HG02759 (cell line): ENCODE measurements around the gene GJB3.
"Not testable (repeated sequence)": the region's sequence is repeated elsewhere in the genome, so short reads cannot be mapped to it uniquely, and the experiment has no call there.

Source experiments
- ATAC-seq: cut with Tn5 transposase; IDR thresholded peaks from one replicate; pipeline ENCODE4 v1.9.1; 2021; ENCODE audit warnings: mild to moderate bottlenecking, moderate library complexity; ENCODE audit not compliant: unreplicated experiment

GJB3 gene

DNA sequence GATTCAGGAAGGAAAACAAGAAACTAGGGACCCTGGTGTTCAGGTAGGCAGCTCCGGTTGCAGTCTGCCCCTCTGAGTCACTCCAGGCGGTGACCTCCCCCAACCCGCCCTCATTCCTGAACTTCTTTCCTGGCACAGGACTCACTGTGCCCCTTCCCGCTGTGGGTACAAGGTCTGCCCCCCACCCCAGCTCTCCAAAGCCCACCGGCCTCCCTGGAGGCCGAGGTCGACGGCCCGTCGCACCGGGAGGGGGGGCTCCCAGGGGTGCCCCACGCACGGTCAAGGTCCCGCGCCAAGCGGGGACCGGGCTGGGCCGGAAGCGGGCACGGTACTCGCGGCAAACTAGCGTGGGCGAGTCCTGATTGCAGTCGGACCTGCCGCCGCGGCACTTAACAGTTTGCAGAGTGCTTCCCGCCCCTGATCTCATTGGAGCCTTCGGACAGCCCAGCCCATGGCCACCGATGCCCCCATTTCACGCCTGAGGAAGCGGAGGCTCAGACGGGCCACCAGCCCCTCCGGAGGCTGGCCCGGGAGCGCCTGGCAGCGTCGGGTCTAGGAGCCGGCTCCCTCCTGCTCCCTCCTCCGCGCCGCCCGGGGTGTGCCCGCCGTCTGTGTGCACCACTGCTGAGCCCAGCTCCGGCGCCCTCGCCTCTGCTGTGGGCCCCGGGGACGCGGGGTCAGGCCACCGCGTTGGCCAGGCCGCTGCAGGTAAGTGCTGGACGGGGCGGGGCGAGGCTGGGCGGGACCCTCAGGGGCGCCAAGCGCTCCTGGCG lies at the start of gene GJB3:
Gene GJB3, plus strand, starts transcription at position 144 of the 773 bp plus-strand sequence. CDS start 3,549 bp downstream, outside the sequence.
- no peak for ATAC-seq

DNA sequence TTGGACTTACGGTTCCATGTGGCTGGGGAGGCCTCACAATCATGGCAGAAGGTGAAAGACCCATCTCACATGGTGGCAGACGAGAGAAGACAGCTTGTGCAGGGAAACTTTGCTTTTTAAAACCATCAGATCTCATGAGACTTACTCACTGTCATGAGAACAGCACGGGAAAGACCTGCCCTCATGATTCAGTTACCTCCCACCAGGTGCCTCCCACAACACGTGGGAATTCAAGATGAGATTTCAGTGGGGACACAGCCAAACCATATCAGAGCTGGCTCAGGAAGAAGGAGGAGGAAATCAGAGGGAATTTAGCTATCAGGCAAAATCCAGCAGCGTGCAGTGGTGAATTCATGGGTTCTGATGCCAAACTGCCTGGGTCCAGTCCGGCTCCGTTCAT lies 48.2 kb upstream of the GJB3 start:
- not testable (repeated sequence) for ATAC-seq

DNA sequence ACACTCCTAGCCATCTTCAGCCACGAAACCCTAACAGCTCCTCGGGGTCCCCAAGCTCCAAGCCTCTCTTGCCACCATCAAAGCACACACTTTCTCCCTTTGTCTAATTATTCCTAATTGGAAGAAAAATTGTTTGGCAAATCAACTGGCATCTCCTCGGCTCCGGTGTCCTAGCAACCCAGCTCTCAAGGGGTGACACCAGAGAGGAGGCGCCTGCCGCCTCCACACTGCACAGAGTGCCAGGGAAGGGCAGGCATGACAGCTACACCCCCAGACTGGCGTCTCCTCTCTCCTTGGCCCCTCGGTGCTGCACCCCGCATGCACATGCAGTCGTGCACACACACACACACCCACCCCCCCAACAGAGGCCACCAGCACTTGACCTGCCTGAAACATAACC lies 44.3 kb upstream of the GJB3 start:
- no peak for ATAC-seq

DNA sequence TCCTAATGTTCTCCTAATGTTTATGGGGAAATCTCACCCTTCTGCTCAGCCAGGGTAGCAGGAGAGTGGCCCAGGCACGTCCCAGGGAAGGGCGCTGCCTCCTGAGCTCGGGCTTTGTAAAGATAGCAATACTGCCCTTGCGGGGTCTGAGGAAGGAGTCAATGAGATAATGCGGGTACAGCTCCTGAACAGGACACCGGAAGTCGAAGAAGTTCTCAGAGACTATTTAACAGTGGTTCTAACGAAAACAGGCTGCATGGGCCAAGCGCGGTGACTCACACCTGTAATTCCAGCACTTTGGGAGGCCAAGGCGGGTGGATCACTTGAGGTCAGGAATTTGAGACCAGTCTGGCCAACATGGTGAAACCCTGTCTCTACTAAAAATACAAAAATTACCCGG lies 43.8 kb upstream of the GJB3 start:
- ATAC-seq = not testable (repeated sequence)

DNA sequence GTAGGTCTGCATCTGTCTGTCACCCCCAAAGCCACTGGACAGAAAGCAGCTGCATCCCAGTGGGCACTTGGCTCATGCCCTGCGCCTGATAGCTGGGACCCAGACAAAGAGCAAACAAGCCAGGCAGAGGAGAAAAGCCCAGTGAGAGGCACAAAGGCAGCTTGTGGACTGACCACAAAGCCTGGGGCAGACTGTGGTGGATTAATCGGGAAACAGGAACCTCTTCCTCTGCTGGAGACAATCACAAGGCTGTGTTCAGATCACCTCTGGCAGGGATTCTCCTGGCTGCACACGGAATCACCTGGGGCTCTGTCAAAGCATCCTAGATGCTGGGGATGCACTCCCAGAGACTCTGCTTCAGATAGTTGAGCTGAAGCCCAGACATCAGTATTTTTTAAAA lies 41.4 kb upstream of the GJB3 start:
- ATAC-seq = no peak

DNA sequence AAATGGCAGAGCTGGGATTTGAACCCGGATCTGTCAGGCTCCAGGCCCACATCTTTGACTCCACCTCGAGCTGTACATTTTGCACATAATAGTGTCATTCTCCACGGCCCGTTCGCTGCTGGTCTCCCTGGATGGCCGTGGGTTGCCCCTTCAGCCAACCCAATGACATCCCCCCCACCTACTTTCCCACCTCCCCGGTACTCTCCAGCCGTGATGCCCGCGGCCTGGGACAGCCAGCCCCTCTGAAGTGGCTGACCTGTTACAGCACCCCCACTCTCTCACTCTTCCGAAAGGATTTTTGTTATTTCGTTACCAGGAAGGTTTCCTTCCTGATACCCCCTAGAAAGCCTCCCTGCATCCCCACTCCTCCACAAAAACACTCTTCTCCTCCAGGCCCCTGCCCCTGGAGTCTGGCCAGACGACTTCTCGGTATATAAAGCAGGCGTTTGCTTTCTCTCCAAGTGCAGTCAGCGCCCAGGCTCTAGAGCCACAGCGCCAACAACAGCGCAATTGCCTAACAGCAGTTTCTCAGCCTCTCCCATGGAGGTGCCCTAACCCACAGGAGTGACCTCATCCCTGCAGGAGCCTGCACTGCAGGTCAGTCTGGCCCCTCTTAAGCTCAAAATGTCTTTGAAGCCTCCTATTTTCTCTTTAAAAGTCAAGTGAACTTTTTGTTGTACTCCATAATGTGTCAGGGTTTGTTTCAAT lies 40.7 kb upstream of the GJB3 start:
- ATAC-seq = no peak

DNA sequence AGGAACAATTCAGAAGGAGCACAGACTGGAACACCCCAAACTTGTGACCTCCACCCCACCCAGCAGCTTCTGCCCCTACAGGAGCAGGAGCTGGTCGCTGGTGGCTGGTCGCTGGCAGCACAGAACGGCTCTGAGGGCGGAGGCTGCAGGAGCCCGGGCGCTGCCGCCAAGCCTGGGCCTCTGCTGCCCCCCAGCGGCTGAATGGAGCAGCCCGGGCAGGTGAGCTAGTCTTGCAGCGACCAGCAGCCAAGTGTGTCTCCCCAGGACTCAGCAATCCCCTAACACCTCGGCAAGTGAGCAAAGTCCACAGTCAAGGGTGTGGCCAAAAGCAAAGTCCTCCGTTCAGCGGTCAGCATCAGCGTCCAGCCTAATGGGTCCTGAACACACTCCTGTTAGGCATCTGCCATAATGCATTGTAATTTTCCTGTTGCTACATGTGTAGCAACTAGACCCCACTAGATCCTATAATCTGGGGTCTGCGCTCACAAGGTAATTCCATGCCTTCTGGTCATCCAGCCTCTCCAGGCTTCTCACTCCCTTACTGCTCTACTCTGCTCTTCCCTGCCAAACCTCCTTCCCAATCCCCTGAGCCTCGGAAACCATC lies 38.2 kb upstream of the GJB3 start:
- ATAC-seq = peak; percentile 73

DNA sequence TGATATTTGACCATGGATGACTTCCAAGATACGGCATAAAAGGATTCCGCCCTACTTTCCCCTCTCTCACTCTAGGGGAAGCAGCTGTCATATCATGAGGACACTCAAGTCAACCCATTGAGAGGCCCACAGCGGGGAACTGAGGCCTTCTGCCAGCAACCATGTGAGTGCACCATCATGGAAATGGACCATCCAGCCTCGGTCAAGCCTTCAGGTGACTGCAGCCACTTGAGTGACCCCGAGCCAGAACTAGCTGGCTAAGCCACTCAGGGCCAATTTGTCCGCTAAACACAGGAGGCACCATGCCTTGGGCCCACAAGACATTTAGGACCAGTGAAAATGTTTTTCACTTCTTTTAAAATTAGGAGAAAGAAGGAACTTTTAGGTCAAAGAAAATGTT lies 37.2 kb upstream of the GJB3 start:
- no peak for ATAC-seq

DNA sequence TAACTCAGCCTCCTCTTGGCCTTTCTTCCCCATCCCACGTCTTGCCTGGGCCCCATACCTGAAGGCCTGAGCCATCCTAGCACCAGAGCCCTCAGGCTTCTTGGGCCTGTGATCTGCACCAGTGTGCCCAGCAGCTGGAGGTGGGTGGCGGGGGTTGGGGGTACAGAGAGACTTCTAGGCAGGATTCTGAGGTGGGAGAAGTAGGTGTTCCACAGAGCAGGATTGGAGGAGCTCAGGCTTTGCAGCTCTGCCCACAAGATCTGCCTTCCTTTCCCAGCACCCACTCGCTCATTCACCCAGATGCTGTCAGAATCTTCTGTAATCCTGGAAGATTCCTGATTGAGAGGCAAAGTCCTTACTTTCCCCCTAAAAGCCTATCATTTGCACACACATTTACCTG lies 36.2 kb upstream of the GJB3 start:
- ATAC-seq = no peak

DNA sequence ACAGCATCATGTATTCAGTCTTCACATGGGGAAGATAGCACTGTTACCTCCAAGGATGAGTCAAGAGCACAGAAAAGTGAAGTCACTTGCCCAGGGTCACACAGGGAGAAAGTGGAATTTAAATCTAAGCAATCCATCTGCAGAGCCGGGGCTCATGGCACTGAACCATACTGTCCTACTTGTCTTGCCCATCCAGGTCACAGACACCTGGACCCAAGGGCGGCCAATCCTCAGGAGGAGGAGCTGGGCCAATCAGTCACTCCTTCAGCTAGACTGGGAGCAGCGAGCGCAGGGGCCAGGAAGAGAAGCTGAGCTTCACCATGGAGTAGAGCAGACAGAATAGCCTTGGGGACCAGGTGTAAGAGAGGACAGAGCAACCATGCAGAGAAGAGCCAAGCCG lies 35.3 kb upstream of the GJB3 start:
- ATAC-seq = no peak

DNA sequence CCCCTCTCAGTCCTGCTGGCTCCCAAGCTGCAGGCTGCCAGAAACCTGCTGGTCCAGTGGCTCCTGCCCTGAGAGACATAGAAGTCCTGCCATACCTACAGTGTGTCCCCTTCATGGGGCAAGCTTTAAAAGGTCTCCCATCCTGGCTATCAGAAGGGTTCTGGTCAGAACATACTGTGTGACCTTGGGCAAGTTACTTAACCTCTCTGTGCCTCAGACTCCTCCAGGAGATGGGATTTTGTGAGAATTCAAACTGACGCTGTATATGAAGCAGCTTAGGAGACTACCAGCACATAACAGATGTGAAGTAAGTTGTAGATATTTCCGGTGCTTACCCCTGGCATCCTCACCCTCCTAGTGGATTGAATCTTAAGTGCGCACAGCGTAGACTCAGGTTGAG lies 34.9 kb upstream of the GJB3 start:
- ATAC-seq = no peak

DNA sequence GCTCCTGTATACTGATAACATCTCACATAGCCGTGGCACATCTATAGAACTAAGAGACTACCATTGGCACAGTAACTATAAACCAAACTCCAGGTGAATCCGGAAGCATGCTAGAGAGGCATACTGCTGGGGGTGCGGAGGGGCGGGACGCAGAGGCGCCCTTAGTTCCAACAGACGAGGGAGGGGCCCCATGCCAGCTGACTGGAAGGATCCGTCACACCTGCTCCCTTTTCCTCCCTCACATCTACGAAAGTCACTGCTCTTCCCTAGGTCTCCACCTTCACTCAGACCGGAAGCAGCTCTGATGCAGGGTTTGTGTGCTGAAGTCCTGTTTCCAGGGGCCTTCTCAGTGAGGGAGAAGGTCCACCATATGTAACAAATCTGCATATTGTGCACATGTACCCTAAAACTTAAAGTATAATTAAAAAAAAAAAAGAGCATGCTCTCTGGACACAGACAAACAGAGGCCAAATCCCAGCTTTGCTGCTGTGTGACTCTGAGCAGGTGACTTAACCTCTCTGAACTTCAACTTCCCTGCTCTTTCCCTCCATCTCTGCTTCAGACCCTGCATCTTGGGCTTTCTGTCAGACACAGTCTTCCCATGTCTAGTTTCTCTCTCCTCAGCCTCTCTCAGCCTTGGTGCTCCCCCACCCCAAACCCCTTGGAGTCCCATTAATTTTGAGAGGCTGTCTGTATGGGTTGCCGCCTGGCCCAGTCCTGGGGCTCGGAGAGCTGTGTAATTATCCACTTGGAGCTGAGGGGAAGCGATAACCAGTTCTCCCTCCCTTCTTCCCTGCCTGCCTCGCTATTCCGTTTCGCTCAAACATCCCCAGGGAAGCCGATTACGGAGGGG lies 34.0 kb upstream of the GJB3 start:
- no peak for ATAC-seq

DNA sequence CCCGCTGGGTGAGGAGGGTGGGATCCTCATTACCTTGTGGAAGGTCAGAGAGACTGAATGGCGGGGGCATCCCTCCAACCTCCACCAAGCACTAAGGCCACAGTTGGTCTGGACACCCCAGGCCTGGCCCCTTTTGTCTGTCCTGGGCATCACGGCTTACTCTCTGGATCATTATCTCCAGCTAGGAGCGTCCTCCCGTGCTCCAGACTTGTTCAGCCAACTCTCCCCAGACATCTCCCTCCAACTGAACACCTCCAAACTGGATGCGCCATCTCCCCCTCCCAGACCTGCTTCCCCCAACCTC lies 33.4 kb upstream of the GJB3 start:
- ATAC-seq = no peak

DNA sequence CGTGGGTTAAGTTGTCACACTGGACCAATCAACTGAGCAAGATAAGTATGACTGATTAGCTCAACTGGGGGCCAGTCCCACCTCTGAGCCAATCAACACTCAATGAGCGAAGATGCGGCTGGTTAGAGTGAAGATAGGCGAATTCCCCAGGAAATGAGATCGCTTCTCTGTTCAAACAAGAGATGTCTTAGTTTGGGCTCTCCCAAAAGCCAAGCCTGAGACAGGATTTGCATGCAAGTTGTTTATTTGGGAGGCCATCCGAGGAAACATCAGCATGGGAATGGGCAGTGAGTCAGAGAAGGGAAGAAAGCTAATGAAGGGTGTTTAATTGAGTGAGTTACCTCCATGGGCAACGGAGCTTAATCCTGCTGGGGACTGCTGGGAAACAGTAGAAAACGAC lies 31.0 kb upstream of the GJB3 start:
- no peak for ATAC-seq

DNA sequence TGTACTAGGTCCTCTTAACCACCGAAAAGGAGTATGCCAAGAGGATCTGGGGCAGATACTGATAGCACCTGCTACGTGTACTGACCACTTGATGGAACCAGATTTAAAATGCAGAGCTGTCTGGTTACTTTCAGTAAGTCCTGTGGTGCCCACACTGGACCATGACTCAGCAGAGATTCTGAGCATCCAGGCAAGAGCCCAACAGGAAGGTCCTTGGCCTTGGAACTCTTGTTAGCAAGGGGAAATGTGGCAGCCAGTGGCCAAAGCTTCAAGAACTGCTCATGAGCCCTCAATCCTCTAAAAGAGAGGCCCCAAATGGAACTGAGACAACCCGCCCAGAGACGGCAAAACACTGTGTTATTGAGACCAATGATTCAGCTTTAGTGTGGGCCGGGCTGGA lies 30.4 kb upstream of the GJB3 start:
- no peak for ATAC-seq

DNA sequence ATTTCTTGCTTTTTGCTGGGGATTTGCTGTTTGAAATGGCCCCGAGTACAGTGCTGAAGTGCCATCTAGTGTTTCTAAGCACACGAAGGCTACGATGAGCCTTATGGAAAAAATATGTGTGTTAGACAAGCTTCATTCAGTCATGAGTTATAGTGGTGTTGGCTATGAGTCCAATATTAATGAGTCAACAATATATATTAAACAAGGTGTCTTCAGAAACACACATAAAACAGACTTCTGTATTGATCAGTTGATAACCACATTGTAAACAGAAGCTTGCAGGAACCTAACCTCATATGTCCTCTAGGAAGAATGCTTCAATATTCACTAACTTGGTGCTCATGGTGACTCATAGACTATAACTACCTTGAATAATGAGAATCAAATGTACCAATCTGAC lies 27.9 kb upstream of the GJB3 start:
- no peak for ATAC-seq

DNA sequence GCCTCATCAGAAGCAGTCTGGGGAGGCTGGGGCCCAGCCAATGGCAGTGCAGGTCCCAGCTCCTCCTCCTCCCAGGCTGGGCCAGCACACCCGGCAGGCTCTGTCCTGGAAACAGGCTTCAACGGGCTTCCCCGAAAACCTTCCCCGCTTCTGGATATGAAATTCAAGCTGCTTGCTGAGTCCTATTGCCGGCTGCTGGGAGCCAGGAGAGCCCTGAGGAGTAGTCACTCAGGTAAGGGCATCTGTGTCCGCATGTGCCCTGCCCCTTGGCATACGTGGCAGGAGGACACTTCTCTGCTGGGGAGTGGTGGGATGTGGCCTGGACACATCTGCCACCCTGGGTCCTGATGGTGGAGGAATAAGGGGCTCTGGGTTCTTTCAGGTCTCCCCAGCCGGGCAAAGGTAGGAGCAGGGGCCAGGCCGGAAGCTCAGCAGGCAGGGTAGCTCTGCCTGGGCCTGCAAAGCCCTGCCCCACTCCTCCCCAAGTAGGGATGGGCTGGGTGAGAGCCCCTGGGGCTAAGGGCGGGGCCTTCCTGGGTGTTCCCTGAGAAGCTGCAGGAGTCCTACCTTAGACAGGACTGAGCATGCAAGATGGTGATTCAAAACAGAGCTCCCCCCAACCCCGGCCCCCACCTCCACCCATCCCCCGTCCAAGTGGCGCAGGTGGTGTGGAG lies 25.9 kb upstream of the GJB3 start, which contains the start of gene GJB5:
Gene GJB5, plus strand, starts transcription at position 84 of the 674 bp plus-strand sequence. CDS start 2,284 bp downstream, outside the sequence.
- ATAC-seq = no peak

DNA sequence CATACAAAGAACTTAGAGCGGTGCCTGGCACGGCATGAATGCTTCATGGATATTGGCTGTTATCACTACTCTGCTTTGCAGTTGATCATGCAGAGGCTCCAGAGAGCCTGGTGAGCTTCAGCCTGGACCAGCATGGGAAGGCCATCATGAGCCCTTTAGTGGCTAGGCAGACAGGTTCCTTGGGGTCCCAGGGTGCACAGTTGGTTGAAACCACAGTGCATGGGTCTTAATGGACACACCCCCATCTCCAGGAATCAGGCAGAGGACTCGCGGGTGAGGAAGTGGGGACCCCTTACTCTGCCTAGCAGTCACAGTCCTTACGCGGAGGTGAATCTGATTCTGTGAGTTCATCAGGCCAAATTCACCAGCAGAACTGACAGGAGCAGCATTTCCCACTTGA lies 25.1 kb upstream of the GJB3 start:
- ATAC-seq = no peak

DNA sequence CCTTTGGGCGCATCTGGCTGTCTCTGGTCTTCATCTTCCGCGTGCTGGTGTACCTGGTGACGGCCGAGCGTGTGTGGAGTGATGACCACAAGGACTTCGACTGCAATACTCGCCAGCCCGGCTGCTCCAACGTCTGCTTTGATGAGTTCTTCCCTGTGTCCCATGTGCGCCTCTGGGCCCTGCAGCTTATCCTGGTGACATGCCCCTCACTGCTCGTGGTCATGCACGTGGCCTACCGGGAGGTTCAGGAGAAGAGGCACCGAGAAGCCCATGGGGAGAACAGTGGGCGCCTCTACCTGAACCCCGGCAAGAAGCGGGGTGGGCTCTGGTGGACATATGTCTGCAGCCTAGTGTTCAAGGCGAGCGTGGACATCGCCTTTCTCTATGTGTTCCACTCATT lies 23.6 kb upstream of the GJB3 start:
- no peak for ATAC-seq

DNA sequence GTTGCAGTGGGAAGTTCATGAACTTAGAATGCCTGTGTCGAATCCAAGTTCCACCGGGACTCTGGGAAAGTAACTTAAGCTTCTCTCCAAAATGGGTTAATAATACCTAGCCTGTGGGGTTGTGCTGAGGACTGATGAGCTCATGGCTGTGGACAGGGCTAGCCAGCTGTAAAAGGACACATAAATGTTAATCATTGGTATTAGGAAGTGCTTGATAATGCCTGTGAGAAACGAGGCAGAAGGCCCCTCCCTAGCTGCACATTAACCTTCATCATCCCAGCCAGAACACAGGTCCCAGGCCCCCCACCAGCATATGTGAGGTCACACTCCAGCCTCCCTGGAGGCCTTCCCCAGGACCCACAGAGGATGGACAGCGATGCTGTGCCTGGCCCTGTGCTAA lies 22.3 kb upstream of the GJB3 start:
- ATAC-seq = no peak
